Loucy (cell line): ENCODE data around the gene EFNA5.

ENCODE experiments used
- CTCF ChIP-seq: fragments of 200-600 bp; sonication (generic); conservative IDR thresholded peaks from 2 replicates; pipeline ENCODE4 v1.5.1; 2014; ENCODE audit warnings: mild to moderate bottlenecking, antibody characterized with exemption, low read length
- EZH2phosphoT487 ChIP-seq: fragments of 200-600 bp; IDR thresholded peaks from 2 replicates; pipeline ENCODE4 v1.6.1; 2018; ENCODE audit warnings: antibody characterized with exemption, mild to moderate bottlenecking, moderate library complexity, borderline replicate concordance

GRCh38 chr5:107341376-107342084 lies 329.2 kb downstream of the EFNA5 start:
- TF ChIP-seq CTCF, result no peak
- no peak for TF ChIP-seq EZH2phosphoT487
